ENCODE data around the gene LMOD1.

LMOD1 gene

GRCh38 chr1:201891451-201892045 is 54.8 kb downstream of the LMOD1 start:
- no peak for DNase-seq (ENCODE audit: low read depth)

GRCh38 chr1:201890806-201891450 is 55.4 kb downstream of the LMOD1 start:
- no peak for DNase-seq (ENCODE audit: low read depth)

GRCh38 chr1:201890223-201890622 is 56.1 kb downstream of the LMOD1 start:
- DNase-seq (ENCODE audit: low read depth) = no peak

- no peak for DNase-seq (ENCODE audit: low read depth)
Measured at GRCh38 chr1:201889090-201889968, 57.0 kb downstream of the LMOD1 start.

- no peak for DNase-seq (ENCODE audit: low read depth)
Measured at GRCh38 chr1:201888282-201889089, 57.9 kb downstream of the LMOD1 start, which contains the start of gene SHISA4. SHISA4 (plus strand) TSS chr1:201888898; CDS start chr1:201888995, 97 bp downstream.

GRCh38 chr1:201887116-201887866 is 59.1 kb downstream of the LMOD1 start:
- no peak for DNase-seq (ENCODE audit: low read depth)

- no peak for DNase-seq (ENCODE audit: low read depth)
Measured at GRCh38 chr1:201886103-201886885, 60.1 kb downstream of the LMOD1 start.

GRCh38 chr1:201885531-201886075 is 60.7 kb downstream of the LMOD1 start:
- no peak for DNase-seq (ENCODE audit: low read depth)

GRCh38 chr1:201884425-201884824 is 61.9 kb downstream of the LMOD1 start:
- no peak for DNase-seq (ENCODE audit: low read depth)

- no peak for DNase-seq (ENCODE audit: low read depth)
Measured at GRCh38 chr1:201883786-201884185, 62.6 kb downstream of the LMOD1 start.

GRCh38 chr1:201883266-201883665 is 63.1 kb downstream of the LMOD1 start:
- DNase-seq (ENCODE audit: low read depth) = no peak

- no peak for DNase-seq (ENCODE audit: low read depth)
Measured at GRCh38 chr1:201882665-201883132, 63.6 kb downstream of the LMOD1 start.

- DNase-seq (ENCODE audit: low read depth) = no peak
Measured at GRCh38 chr1:201881617-201882016, 64.7 kb downstream of the LMOD1 start.

- no peak for DNase-seq (ENCODE audit: low read depth)
Measured at GRCh38 chr1:201880928-201881571, 65.3 kb downstream of the LMOD1 start.

- no peak for DNase-seq (ENCODE audit: low read depth)
Measured at GRCh38 chr1:201877877-201878401, 68.4 kb downstream of the LMOD1 start.

GRCh38 chr1:201876148-201876818 is 70.1 kb downstream of the LMOD1 start:
- DNase-seq (ENCODE audit: low read depth) = no peak

GRCh38 chr1:201874672-201875071 is 71.7 kb downstream of the LMOD1 start:
- no peak for DNase-seq (ENCODE audit: low read depth)

- no peak for DNase-seq (ENCODE audit: low read depth)
Measured at GRCh38 chr1:201870397-201870796, 76.0 kb downstream of the LMOD1 start.

GRCh38 chr1:201861448-201861847 is 84.9 kb downstream of the LMOD1 start:
- DNase-seq (ENCODE audit: low read depth) = no peak

Measured in activated T-helper 9 cell treated with anti-CD3 and anti-CD28 coated beads, Interleukin-2, amount 50 U/mL, for 16 hours (primary cell).